ENCODE measurements around the gene MREG.
"Not testable (repeated sequence)": the region's sequence is repeated elsewhere in the genome, so short reads cannot be mapped to it uniquely, and the experiment has no call there.

Gene MREG

DNA sequence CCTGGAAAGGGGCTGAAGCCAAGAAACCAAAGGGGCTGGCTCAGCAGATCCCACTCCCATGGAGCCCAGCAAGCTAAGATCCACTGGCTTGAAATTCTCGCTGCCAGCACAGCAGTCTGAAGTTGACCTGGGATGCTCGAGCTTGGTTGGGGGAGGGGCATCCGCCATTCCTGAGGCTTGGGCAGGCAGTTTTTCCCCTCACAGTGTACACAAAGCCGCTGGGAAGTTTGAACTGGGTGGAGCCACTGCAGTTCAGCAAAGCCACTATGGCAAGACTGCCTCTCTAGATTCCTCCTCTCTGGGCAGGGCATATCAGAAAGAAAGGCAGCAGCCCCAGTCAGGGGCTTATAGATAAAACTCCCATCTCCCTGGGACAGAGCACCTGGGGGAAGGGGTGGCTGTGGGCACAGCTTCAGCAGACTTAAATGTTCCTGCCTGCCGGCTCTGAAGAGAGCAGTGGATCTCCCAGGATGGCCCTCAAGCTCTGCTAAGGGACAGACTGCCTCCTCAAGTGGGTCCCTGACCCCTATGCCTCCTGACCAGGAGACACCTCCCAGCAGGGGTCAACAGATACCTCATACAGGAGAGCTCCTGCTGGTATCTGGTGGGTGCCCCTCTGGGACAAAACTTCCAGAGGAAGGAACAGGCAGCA lies 24.7 kb downstream of the MREG start:
- not testable (repeated sequence) for DNase-seq (ENCODE audit: low read depth)

DNA sequence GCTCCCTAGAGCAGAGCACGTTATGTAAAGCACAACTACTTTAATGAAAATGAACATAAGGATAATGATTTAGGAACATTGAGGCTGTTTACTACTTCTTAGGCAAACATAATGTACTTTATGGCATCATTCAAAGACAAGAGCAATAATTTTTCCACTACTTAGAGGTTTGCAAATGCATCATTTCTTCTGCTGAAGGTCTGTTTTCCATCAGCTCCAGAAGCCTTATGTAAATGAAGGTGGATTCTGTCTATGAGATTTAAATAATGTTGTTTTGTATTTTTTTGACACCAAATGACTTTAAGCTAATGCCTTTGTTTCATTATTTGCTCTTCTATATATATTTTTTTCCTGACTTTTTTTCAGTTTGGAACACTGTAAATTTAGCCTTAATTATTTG lies 28.1 kb downstream of the MREG start:
- DNase-seq (ENCODE audit: low read depth), result no peak

DNA sequence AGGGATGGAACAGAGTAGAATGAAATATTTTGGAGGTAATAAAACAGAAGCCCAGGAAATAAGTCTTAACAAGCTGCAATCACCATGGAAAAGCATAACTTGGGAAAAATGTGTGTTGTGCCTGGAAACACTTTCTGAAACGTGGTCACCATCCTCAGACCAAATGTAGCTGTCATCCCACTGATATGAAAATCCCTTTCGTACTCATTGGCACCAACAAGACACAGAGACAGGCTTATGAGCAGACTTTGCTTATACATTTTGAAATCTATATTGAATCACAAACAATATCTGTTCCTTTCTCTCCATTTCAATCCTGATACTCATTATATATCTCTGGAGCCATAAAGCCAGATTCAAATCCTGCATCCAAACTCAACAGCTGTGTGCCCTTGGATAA lies 28.7 kb downstream of the MREG start:
- no peak for DNase-seq (ENCODE audit: low read depth)

DNA sequence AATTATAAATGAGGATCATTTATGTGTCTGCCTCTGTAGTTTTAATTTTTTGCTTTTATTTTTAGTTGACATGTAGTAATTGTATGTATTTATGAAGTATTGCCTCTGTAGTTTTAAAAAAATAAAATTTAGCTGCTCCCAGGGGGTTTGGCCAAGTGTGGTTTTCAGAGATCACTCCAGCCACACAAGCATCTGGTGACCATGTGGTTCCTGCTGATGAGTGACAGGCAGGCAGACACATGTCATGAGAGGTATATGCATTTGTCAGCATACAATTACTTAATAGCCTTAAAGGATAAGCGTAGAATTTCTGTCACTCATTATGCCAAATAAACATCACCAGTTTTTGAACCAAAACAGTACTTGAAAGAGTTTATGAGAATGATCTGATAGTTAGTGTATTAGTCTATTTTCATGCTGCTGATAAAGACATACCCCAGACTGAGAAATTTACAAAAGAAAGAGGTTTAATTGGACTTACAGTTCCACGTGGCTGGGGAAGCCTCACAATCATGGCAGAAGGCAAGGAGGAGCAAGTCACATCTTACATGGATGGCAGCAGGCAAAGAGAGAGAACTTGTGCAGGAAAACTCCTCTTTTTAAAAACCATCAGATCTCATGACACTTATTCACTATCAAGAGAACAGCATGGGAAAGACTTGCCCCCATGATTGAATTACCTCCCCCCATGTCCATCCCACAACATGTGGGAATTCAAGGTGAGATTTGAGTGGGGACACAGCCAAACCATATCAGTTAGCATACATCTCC lies 29.6 kb downstream of the MREG start:
- DNase-seq (ENCODE audit: low read depth), result no peak

DNA sequence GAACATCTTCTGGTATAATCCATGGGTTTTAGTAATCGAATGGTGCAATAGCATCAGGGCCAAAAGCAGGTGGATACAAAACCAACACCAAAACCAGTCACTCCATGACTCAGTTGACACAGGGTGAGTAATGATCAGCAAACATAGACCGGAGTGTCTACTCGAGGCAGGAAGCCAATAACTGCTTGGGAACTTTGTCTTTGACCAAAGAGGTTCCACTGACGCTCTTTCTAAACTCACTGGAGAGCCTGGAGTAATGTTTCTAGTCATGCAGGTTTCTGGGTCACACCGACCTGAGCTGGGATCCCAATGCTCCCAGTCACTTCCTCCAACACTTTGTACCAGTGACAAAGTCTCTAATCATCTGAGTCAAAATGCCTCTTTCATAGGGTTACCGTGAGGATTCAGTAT lies 30.9 kb downstream of the MREG start:
- DNase-seq (ENCODE audit: low read depth), result no peak

DNA sequence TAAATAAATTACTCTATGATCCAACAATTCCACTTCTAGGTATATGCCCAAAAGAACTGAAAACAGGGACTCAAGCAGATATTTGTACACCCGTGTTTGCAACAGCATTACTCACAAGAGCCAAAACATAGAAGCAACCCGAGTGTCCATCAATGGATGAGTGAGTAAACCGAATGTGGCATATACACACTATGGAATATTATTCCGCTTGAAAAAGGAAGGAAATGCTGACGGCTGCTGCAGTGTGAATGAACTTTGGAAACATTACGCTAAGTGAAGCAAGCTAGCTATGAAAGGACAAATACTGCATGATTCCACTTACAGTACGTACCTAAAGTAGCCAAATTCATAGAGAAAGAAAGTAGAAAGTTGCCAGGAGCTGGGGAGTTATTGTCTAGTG lies 32.2 kb downstream of the MREG start:
- no peak for DNase-seq (ENCODE audit: low read depth)

DNA sequence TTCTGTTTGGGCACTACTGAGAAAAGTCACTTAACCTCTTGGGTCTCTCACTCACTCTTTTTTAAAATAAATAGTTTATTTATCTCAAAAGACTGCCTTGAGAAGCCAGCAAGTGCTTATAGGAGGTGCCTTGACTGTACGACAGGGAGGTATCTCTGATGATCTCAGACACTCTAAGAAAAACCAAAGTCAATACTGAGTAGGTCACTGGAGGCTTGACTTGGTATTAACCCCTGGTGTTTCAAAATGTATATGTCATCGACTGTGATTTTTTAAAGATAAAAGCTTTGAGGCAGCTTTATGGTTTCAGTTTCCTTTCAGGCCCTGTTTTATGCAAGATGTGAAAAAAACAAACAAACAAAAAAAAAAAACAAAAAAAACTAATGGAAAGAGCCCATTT lies 33.7 kb downstream of the MREG start:
- DNase-seq (ENCODE audit: low read depth), result no peak

DNA sequence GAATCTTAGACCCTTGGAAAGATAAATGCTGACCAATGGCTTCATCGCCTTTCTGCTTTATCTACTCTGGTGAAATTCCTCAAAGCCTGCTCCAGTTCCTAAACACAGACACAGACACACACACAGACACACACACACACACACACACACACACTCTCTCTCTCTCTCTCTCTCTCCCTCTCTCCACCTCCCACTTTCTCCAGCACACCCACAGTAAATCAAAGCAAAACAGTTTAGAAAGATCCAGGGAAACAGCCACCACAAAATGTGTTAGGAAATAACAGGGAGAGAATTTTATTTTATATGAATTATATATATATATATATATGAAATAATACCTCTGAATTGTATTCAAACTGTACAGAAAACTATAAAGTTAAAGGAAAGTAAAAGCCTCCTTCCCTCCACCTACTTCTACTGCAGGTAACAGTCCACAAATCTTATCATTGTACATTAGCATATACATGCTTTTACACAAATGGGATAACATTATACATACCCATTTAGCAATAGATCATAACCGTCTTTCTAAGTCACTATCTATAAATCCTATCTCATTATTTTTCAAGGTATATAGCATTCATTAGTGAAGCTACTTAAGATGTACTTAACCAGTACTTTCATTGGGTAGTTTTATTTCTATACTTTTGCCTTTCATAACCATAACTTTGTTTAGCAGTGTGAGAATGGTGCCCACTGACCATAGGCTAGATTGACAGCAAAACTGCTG lies 38.5 kb downstream of the MREG start:
- DNase-seq (ENCODE audit: low read depth), result no peak

DNA sequence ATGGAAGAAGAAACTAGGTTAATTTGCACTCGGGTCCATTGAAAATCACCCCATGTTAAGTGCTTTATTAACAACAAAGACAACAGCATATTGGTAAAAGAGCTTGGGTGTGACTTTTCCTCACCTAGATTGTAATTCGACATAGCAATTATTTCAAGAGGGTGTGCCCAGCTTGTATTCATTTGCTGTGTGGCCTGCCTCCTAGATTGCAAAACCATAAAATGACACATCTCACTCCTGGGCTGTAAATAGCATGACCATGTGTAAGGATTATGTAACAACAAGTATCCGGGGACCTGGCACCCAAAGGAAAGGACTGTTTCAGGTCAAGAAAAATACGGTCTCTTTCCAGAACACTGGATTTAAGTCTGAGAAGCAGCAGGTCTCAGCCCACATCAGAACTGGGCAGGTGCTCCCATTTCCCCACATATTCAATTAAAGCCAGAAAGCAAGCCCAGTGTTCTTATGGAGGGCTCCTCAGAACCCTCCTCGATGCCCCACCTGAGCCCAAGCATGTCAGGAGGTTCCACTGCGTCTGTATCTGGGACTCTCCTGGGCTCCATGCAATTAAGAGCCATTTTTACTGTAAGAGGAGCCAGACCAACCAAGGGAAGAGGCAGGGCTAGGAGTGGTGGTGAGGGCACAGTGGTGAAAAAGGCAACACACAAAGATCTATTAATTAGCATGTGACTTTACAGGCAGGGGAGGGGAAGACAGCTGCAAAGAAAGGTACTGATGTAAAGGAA lies 39.2 kb downstream of the MREG start:
- no peak for DNase-seq (ENCODE audit: low read depth)

DNA sequence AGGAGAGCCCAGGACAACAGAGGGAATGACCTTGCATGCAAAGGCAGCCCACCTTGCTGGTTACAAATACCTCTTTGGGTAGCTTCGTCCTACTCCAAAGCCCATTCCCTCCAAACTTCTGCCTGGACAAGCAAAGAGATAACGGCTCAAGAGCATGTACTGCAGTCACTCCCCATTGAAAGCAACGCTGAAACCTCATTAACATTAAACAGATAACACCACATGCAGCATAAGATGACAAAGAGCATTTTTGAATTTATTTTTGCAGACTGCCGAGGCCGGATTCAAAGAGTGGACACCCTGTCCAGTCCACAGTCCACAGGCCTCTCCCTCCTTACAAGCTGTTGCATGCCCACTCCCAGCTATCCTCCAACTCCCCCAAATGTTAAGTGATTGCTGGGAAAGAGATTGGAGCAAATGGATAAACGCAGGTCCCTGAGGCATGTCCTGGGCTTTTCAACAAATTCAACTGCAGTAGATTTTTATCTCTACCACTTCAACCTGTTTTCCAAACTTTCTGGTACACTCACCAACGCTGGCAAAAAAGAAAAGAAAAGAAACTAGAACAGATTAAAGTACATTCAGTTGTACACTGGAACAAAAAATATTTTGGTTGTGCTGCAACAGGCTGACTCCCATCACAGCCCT lies 40.1 kb downstream of the MREG start:
- DNase-seq (ENCODE audit: low read depth), result no peak

DNA sequence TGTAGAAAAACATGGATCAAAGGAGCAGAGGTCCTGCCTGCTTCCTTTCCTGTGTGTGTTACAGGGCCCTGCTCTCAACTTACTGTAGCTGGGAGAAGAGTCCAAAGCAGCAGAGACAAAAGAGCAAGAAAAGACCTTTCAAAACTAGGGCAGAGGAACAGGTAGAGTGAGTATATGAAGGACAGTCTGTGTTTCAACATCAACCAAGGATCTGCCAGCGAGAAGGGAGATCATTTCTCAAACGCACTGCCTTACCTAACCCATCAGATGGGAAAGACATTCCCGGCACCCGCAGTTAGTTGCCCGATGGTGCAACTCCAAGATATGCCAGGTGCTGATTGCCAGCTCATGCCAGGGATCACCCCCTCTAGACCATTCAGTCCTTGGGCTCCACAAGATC lies 41.7 kb downstream of the MREG start:
- DNase-seq (ENCODE audit: low read depth), result no peak

DNA sequence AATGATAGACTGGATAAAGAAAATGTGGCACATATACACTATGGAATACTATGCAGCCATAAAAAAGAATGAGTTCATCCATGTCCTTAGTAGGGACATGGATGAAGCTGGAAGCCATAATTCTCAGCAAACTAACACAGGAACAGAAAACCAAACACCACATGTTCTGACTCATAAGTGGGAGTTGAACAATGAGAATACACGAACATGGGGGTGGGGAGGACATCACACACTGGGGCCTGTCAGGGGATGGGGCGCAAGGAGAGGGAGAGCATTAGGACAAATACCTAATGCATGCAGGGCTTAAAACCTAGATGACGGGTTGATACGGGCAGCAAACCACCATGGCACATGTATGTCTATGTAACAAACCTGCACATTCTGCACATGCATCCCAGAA lies 42.5 kb downstream of the MREG start:
- not testable (repeated sequence) for DNase-seq (ENCODE audit: low read depth)

DNA sequence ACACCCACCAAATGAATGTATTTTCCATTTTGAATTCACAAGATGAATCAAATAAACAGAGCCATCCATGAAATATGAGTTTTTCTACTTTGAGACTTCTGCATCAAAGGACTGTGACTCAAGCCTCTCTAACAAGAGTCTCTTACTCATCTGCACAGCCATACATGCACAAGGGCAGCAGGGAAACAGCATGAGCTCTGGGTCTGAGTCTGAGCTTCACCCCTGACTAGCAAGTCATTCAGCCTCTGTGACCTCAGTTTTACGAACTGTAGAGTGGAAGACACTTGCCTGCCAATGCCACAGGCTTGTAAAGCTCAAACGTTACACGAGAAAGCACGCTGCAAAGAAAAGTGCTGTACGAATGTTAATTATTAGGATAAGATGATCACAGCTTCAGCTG lies 42.9 kb downstream of the MREG start:
- DNase-seq (ENCODE audit: low read depth), result no peak

DNA sequence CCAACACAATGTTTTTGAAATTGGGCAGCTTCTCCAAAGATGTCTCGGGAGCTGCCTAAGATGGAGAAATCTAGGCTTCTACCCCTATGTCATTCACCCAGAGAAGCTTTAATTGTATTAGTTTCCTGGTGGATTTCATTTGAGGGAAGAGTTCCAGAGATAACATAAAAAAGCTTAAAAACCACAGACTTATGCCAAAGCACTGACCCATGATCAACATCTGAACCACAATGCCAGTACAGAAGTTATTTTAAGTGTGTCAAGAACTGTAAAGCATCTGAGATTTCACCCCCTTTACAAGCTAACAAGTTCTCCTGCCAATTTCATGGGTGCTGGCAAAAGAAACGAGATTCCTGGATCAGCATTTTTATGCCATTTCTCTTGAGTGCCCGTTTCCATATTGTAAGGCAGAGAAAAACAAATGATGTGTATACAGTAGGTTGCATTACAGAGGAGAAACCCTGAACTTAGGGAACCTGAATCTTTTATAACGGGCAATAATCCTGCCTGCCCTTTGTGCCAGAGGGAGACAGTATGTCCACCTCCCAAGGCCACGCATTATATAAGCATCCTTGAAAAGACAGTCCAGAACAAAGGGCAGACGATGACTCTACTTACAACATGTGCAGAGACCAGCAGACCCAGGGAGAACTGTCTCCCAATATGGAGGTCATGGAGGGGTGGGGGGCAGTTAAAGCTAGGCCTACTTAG lies 44.1 kb downstream of the MREG start:
- no peak for DNase-seq (ENCODE audit: low read depth)

DNA sequence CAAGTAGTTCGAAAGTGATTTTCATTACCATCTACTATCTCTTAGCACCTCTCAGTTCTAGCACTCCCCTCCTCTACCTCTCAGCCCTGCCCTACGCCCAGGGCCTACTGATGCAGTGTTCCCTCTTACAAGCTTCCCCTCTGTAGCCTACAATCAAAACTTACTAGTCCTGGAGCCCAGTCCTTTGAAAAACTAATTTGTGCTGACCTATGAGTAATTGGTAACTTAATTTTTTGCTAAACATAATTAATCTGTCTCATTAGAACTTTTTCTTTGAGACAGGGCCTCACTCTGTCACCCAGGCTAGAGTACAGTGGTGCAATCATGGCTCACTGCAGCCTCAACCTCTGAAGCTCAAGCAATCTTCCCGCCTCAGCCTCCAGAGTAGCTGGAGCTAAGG lies 44.9 kb downstream of the MREG start:
- no peak for DNase-seq (ENCODE audit: low read depth)

DNA sequence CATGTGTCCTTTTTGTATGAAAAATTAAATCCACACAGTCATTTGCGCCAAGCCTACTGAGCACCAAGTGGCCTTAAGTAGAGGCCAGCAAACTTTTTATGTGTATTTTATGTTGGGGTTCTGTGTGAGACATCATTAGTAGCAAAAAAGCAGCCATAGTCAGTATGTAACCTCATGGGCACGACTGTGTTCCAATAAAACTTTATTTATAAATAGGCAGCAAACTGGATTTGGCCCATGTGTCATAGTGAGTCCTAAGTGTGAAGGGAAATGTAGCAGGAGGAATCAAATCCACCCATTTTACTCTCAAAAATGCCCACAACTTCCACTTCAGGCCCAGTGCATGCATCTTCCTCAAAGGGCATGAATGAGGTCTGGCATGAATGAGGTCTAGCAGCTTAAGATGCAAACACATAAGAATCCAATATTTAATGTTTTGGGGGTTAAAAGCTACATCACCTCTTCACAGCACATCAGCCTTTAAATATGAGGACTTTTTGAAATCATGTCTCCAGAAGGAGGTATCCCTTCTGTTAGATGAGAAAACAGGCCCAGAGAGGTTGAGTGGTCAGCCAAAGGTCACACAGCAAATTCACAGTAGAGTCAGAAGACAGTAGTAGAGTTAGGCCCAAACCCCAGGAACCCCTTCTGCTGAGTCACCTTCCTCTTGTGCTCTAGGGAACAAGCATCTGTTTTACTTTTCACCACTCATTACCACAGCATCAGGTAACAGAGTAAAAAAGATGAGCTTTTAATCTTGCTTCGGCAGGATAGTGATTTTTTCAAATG lies 45.6 kb downstream of the MREG start:
- DNase-seq (ENCODE audit: low read depth), result no peak

DNA sequence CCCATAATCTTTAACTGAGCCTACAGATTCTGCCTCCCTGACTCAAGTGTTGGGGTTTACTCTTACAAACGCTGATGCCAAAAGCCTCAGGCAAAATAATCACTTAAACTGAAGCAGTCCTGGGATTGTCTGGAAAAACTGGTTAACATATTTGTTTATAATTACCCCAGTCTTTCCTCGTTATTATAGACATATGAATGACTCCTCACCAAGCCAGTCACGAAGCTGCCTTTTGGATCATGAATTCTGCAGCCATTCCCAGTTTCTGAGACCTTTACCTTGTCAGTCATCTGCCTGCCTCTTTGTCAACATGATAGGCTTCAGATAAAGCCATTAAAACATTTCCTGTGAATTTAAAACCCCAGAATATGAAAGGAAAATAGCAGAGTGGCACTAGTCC lies 46.4 kb downstream of the MREG start:
- no peak for DNase-seq (ENCODE audit: low read depth)

DNA sequence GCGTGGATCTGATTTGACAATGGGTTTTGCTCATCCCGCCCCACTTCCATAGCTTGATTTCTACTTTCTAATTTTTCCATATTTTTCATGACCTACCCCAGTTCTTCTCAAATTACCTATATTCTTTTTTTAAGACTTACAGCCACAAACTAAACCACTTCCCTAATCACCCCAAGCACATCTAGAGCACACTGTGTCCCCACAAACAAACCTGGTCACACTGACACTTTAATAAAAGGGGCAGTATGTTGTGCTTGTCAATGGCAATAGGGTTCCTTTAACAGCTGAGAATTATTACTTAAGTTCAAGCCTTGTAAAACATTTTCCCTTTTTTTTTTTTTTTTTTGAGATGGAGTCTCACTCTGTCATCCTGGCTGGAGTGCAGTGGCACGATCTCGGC lies 47.1 kb downstream of the MREG start:
- no peak for DNase-seq (ENCODE audit: low read depth)

DNA sequence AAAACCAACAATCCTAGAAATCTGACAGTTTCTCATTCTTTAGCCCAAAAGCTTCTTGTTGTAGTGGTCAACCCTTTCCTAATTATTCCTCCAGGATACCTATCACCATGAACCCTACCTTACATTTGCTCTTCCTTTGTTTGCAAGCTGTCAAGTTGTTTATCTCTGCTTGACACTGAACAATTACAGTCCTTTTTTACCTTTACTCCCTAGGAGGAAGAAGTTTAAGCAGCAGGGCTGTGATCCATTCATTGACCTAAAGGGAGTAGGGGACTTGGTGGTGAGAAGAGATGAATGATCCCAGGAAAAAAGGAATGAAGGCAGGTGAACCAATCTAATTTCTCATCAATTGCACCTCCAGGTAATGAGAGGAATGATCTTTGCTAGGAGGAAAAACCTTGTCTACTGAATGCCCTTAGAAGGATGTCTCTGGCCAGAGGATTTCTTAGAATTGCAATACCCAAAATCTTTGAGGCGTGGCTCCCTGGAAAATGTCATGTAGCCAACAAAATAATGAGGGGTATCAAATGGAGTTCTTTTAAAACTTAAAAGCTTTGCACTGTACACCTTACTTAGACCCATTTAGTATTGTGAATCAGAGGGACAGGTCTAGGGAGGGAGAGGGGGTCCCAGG lies 47.7 kb downstream of the MREG start:
- DNase-seq (ENCODE audit: low read depth), result no peak

DNA sequence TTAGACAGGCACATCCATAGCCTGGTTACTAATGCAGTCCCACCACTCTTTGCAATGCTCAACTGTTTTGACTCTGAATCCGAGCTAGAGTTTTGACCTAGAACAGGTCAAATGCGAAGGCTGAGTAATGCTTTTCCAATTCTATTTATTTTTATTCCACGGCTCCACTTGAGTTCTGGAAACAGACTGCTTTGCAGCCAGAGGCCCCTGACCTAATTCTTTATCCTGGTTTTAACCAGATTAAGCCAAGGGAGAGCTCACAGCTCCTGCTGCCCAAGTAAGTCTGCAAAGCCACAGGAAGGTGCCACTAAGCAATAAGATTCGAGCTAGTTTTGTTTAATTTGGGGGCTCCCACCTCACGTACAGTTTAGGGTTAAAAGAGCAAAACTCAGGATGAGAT lies 51.4 kb downstream of the MREG start:
- no peak for DNase-seq (ENCODE audit: low read depth)
